Mammary epithelial cell (primary cell): Measurements from ENCODE around the gene SMC3.

Experiments
- CTCF ChIP-seq, 2 donors: IDR thresholded peaks in 1 of 2; conservative IDR thresholded peaks in 1 of 2; 2 replicates each; pipeline ENCODE4 v1.5.1; 2011 to 2012; ENCODE audit warnings: inconsistent platforms in 2 of 2, low read length in 2 of 2, mild to moderate bottlenecking in 2 of 2, control low read depth in 1 of 2, low read depth in 1 of 2; ENCODE audit not compliant: insufficient read depth in 1 of 2; ENCODE audit errors: extremely low read depth in 1 of 2
- EZH2 ChIP-seq: IDR thresholded peaks from 2 replicates; pipeline ENCODE4 v1.6.1; 2012; ENCODE audit warnings: low read length, inconsistent platforms, borderline replicate concordance

DNA sequence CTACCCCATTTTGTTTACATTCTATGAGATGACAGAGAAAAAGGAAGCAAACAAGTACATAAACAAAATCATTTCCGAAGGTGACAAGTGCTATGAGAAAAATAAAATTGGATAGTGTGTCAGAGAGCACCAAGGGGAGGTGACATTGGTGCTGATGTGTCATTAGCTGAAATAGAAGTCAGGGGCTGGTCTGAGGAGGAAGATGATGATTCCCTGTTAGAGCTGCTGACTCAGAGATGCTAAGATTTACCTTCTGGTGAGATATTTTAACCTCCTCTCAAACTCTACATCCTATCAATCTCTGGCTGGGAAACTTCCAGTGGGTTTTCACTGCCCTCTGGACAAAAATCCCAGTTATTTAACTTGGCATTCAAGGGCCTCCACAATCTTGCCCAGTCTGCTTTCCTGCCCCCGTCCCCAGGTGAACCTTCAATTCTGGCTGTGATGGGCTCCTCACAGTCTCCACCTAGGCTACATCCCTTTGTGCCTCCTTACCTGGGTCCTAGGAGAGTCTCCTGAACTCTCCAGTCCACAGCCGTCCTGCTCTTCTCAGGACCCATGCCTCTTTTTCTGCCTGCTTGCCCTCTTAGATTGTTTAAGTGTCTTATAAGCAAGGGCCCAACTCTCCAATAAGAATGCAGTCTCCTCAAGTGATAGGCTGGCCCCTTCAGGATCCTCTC, 43.2 kb upstream of the SMC3 start:
- TF ChIP-seq CTCF (conservative IDR thresholded peaks at IDR 0.05 in 1 of 2, IDR thresholded peaks at IDR 0.05 in 1 of 2; ENCODE audit: extremely low read depth in 1 of 2, insufficient read depth in 1 of 2, low read depth in 1 of 2, low read length in 2 of 2) (no peak), EZH2 (no peak)
